NCI-H510A treated with DMSO at 0.1 percent for 48 hours (cell line): ENCODE data around the gene PPEF1.

ENCODE experiments used
- DNase-seq: peaks from one replicate; lab custom pipeline; 2025; lab: John Stamatoyannopoulos, UW

PPEF1 gene, protein sequence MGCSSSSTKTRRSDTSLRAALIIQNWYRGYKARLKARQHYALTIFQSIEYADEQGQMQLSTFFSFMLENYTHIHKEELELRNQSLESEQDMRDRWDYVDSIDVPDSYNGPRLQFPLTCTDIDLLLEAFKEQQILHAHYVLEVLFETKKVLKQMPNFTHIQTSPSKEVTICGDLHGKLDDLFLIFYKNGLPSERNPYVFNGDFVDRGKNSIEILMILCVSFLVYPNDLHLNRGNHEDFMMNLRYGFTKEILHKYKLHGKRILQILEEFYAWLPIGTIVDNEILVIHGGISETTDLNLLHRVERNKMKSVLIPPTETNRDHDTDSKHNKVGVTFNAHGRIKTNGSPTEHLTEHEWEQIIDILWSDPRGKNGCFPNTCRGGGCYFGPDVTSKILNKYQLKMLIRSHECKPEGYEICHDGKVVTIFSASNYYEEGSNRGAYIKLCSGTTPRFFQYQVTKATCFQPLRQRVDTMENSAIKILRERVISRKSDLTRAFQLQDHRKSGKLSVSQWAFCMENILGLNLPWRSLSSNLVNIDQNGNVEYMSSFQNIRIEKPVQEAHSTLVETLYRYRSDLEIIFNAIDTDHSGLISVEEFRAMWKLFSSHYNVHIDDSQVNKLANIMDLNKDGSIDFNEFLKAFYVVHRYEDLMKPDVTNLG

DNA sequence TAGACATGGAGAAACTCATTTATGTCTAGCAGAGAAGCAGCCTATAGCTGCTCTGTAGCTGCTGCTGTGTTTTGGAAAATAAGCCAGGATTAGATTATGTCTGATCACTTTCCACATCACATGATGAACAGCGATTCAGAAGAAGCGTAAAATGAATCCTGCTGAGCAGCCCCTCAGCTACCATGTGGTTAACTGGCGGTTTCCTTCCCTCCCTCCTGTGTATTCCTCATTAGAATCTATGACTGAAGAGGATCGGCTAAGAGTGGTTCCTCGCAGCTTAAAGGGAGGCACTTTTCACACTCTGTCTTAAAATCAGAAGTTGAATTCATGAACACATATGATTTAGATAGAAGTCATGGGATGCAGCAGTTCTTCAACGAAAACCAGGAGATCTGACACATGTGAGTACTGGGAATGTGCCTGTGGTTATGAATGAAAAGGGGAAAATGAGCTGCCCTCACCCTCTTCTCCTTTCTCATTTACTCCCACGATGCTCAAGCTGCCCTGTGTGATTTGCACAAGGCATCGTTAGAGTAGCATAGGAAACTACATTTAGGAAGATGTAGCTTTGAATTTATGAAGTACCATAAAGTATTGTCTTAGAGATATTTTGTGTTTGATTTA, at the start of gene PPEF1:
Gene PPEF1 (plus strand): TSS at position 220 of the 624 bp plus-strand sequence. CDS start 136 bp downstream, at position 356.
- DNase-seq: no peak

DNA sequence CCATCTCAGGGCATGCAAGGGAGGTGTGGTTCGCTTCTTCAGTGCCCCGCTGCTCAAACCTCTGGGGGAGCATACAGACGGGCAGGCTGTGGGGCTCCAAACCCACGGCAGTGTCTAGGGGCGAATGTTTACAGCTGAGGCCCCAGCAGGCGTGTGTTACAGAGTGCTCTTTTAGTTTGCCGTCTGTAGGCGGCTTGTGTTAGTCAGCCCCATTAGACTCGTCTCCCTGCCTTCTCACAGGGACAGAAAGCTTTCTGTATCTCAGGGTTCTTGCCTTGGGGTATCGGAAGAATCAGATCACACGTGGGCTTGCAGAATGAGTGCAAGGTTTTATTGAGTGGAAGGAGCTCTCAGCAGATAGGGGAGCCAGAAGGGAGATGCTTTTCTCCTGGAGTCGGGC, 46.2 kb upstream of the PPEF1 start:
- DNase-seq: no peak

DNA sequence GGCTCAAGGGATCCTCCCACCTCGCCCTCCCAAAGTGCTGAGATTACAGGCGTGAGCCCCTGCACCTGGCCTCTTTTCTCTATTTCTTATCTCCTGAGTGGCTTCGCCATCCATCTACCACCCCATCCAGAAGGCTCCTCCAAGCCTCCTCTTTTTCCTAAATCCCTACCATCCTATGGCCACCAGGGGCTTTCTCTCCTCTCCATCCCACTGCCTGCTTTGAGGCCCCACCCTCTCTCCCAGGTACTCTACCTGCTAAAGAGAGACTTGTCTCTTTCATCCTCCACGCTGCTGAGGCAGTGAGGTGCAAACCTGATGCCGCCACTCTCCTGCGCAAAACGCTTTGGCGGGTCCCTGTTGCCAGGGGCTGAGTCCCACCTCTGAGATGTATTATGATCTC, 42.5 kb upstream of the PPEF1 start:
- DNase-seq: no peak

DNA sequence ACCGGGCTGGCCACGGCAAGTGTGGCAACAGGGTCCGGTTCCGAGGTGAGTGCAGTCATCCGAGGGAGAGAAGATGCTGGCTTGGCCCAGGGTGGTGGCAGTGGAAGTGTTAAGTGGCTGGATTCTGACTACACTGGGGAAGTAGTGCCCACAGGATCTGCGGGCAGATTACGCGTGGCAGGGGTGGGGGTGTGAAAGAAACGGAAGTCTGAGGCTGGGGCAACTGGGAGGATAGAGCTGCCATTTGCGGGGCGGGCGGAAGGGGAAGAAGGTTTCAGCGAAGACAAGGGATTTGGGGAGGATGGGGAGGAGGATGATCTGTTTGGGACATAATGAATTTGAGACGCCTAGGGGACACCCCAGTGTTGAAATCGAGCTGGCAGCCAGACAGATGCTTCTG, 40.8 kb upstream of the PPEF1 start:
- no peak for DNase-seq

DNA sequence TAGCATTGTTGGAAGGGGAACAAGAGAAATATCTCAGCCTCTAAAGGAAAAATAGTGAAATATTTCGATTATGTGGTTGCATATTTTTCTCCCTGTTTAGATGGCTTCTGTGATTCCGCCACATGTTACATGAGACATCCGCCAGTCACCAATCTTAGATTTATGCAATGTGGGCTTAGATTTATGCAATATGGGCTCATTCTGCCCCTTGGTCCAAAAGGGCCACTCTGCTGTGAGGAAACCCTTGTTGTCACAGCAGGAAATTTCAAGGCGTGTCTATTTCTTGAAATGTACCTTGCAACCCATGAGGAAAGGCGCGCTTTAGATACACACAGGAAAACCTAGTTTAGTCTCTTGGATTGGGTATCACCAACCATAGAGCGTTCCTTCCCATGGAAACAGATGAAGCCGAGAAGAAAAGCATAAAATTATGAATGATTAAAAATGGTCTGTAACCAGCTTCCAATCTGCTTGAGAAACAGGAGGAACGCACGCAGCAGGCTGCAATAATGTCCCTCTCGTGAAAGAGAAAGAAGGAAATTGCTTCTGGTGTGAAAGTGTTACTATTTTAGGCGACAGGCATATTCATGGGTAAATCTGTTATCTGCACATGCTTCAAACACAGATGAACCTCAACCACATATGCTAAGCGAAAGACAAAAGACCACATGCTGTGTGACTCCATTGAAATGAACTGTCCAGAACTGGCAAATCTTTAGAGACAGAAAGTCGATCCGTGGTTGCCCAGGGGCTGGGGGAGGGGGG, 39.2 kb upstream of the PPEF1 start:
- no peak for DNase-seq

DNA sequence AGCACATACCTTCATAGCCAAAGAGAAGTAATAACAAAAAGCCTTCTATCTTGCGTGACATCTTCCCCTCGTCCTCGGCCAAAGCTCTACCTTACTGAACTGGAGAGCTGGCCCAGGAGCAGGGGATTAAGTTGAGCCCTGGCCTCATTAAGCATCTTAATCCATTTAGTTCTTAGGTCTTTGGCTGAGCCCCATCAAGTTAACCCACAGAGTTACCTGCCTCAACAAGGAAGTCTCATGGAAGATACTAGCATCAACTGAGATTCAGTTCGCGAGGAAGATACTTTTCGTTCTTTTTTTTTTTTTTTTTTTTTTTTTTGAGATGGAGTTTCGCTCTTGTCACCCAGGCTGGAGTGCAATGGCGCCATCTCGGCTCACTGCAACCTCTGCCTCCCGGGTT, 35.4 kb upstream of the PPEF1 start, which contains the start of gene RS1:
Gene RS1 (minus strand): TSS at position 101 of the 400 bp plus-strand sequence. CDS start 40 bp downstream, at position 61.
- DNase-seq: no peak

DNA sequence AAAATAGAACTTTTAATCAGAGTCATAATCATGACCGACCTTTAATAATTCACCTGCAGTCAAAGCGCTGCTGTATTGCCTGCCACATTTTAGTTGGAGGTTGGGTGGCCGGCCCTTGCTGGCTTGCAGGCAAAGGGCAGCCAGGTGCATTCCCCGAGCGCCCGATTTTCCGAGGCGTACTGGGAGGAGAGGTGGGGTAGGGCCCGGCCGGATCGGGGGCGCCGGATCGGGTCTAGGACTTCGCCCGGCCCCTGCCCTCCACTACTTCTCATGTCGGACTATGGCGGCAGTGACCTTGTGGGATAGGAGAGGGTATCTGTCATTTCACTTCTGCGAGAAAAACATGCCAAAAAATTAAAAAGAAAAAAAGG, 33.0 kb upstream of the PPEF1 start:
- no peak for DNase-seq

DNA sequence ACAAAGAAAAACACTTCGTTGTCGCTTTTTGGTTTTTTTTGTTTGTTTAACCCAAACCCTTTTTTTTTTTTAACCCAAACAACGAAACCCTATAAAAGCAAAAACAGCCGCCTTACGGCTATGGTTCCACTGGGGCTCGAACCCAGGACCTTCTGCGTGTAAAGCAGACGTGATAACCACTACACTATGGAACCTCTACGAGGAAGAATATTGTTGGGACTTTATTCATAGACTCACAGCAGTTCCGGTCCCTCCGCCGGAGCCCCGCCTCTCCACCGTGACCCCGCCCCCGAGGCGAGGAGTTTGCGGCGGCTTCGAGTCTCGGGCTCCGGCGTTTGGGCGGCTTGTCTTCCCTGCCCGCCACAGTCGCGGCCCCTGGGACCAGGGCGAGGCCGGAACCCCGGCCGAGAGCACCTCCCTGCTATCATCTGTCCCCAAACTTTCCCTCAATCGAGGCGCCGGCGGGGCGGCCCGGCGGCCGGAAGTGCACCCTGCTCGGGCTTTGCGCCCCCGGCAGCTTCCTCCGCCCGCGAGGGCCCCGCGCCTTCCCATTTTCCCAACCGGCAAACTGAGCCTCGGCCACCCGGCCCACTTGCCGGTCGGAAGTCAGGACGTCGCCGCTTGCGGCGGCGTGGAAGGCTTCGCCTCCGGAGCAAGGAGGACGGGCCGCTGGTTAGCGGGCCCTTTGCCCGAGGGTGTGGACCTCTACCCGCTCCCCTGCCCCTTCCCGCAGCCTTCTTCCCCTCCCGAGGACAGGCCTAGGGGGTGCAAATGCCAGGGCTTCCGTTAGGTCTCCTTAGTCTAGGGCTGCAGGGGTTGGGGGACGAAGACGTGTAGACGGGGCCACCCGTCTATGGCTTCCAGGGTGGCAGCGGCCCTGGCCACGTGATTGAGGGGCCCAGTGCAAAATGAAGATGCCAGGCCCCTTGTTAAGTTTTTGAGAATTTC, 32.4 kb upstream of the PPEF1 start:
- peak; percentile 63 for DNase-seq

DNA sequence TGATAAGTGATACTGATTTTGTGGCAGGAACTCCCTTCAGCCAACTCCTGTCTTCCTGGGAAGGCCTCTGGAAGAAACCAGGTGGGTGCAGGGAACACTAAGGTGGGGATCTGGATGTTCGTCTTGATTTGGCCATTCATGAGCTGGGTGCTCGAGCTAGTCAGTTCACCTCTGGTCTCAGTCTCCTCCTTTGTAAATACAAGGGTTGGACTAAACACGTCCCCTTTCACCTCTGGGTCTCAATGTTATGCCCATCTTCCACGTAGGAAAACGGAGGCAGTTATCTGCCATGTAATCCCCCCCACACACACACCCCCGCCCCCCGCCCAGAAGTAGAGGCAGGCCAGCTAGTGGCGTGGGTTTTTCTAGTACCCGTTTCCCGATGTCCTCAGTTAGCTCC, 31.4 kb upstream of the PPEF1 start:
- DNase-seq: no peak

DNA sequence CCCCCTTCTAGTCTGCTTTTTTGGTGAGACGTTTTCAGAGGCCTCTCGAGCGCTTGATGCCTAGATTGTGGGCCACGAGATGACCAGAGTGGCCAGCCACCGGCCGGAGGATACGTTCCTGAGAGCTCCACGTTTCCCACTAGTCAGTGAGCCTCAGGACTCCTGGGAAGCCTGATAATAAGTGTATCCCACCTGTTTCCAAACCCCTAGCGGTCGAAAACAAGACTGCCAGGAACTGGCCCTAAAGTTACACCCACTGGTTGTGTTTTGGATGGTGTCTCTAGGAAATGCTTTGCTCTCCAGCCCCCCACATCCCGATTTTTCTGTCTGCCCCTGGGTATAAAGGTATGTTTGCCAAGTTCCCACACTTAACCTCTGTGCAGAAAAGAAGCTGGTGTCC, 31.0 kb upstream of the PPEF1 start:
- DNase-seq: peak; percentile 23

DNA sequence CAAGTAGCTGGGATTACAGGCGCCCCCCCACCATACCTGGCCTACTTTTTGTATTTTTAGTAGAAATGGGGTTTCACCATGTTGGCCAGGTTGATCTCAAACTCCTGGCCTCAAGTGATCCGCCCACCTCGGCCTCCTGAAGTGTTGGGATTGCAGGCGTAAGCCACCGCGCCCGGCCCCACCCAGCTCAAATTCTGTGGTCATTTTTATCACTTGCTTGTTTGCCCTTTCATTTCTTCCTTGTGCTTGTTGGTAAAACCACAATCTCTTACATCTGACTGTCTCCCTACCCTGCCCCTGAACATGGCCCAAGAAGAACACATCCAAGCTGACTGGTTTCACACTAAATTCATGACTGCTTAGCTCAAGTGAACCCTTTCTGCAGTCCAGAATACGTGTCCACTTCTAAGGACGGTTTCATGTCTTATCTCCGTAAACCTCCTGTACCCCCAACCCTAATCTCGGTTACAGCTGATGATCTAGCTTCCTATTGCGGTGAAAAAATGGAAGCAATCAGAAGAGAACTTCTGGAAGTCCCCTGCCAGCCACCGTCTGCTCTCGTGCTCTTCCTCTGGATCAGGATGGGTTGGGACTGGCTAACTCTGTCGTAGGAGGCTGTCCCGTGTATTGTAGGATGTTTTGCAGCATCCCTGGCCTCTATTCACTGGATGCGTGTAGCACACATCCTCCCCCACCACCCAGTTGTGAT, 30.1 kb upstream of the PPEF1 start:
- no peak for DNase-seq

DNA sequence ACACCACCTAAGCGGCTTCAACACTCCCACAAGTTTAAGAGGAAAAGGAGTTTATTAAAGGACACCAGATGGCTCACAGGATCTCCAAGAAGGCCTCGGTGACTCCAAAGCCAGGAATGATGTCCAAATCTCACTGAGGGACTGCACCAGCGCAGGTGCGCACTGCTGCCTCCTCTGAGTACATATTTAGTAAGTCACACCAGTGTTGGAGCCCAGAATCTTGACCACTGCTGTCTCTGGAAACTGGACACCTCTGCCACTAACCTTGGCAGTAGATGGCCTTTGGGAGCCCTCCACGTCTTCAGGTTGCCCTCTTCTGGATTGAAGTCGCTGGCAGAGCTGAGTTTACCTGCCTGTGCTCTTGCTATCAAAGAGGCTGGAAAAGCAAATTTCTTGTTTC, 25.4 kb upstream of the PPEF1 start:
- DNase-seq: no peak

DNA sequence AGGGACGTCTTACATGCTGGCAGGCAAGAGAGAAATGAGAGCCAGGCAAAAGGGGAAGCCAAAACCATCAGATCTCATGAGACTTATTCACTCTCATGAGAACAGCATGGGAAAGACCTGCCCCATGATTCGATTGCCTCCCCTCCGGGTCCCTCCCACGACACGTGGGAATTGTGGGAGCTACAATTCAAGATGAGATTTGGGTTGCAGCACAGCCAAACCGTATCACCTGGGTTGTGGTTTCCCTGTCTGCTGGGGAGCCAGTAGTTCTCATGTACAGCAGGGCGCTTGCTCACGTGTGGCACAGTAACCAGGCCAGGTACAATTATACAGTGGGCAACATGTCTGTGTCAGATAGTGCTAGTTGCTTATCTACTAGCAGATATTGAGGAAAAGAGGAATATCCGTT, 24.5 kb upstream of the PPEF1 start:
- no peak for DNase-seq

DNA sequence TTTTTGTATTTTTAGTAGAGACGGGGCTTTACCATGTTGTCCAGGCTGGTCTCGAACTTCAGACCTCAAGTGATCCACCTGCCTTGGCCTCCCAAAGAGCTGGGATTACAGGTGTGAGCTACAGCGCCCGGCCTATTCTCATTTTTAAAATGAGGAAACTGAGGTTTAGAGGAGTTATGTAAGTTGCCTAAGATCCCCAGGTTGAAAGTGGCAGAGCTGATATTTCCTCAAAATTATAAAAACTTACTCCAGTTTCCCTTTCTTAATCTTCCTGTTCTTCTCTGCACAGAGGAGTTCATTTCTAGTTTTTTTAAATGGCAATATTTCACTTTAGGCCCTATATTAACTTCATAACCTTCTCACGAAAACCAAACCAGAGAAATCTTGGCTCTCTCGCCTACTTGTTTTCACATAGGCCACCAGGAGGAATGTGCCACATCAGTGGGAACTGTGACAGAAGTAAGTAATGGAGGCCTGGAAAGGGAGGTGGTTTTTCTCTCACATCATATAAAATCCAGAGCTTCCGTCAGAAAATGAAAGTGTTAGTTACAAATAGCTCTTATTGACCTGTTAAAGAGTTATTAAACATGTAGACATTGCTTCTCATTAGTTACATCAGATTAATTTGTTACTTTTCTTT, 19.5 kb upstream of the PPEF1 start:
- no peak for DNase-seq

DNA sequence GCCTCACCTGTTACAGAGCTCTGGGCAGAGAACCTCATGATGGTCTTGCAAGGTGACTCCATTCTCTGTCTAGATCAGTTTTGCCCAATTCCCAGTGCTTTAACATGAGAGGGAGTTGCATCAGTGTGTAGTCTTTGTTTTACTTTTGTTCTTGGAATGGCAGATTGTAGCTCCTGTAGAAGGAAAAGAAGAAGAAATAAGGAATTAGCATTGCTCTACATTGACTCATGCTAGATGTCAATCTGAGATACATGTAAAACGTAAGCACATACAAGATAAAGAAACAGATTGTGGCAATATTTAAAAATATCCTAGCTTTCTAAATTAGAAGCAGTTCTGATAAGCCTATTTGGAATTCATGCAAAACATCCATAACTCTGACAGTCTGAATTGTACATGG, 16.0 kb upstream of the PPEF1 start:
- no peak for DNase-seq

DNA sequence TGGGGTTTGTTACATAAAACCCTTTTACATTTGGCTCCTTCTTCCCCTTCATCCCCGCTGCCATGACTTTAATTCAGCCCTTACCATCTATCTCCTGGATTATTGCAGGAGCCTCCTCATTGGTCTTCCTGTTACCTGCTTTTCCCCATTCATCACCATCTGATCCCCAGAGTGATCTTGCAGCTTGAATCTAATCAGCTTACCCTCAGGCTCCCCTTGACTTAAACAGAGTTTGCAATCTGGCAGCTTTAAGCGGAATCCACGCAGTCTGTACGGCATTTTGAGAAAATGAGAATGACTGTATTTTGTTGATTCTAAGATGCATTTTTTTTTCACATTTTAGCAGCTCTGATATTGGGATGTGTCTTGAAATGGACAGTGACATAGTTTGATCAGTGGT, 14.9 kb upstream of the PPEF1 start:
- no peak for DNase-seq

DNA sequence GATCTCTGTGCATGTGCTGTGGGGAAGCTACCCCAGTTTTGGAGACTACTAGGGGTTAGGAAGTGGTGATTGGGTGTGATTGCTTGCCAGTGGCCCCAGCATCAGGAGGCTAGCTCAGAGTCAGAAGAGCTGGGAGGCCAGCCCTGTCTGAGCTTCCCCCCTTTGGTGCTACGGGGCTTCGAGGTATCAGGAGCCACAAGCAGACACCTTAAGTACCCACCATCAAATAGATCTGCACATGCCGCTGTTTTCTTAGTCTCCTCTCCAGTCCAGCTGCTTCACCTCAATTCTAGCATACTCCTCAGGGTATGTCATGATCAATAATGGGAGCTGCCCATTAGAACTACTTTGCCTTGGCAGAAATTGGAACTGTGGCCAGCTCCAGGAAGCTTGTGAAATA, 10.8 kb upstream of the PPEF1 start:
- DNase-seq: no peak

DNA sequence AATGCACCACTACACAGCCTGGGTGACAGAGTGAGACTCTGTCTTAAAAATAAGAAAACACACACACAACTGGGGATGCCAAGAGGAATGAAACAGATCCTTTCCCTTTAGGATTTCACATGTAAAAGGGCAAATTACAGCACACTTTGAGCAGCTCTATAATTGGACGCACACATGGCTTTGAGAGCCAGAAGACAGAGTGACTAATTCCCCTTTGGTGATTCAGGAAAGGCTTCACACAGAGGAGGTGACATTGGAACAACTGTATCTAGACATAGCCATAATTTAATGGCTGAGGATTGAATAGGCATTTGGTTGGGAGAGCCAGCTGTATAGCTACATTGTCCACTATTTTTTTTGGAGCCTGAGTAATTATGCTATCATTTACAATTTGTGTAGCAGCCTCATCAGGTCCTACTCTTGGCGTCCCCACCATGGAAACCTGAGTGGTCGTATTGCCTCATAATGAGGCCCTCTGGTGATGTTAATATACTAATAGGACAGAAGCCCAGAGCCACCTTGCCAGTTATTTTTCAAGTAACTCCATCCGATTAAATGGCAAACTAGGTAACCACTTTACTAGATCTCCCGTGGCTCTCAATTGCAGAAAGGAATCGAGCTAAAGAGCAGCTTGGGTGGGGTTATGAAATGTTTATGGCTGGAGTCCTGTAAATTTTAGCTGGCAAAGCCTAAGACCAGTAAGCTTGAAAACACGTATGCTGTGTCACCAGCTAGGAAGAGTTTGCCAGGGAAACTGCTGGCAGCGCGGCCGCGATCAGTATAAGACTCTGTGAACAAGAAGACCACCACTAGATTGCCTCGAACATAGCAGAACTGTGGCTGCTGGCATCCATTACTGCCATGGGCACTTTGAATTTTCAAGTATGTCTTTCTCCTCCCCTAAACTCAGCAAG, 8.5 kb upstream of the PPEF1 start:
- DNase-seq: no peak
